ACHN (cell line): ENCODE data around the gene CD37.
A peak's percentile ranks its signal among the peaks of the same experiment; 100 is the strongest.
"Not testable (repeated sequence)": the region's sequence is repeated elsewhere in the genome, so short reads cannot be mapped to it uniquely, and the experiment has no call there.

ENCODE experiments used
- DNase-seq: peaks from one replicate; pipeline ENCODE4 v3.0.0-alpha.2; 2015
- in situ Hi-C: cut with HindIII; loops from 2 replicates; pipeline ENCODE4 v1.10.0; 2017; ENCODE audit warnings: low sequenced_read_pairs, low pct_ligation_motif_present, low pct_unique_long_range_greater_than_20kb

CD37 gene

GRCh38 chr19:49326165-49326704 lies 9.0 kb upstream of the CD37 start:
- no peak for DNase-seq
- in situ Hi-C loops = no loop called here

DNA sequence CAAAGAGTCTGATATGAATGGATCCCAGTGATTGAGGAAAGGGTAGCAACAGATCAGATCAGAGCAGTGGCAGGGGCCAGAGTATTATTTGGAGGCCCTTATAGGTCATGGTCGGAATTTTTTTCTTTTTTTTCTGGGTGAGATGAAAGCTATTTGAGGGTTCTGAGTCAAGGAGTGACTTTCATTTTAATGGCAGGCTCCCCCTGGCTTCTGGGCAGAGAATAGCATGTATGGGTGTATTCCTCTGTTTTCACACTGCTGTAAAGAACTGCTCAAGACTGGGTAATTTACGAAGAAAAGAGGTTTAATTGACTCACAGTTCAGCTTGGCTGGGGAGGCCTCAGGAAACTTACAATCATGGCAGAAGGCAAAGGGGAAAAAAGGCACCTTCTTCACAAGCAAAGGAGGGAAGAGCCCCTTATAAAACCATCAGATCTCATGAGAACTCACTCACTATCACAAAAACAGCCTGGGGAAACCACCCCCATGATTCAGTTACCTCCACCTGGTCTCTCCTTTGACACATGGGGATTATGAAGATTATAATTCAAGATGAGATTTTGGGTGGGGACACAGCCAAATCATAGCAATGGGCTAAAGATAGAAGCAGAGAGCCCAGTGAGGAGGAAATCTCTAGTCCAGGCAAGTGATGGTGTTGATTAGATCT lies 7.2 kb upstream of the CD37 start:
- in situ Hi-C loops = no loop called here
- DNase-seq = peak; percentile 33

GRCh38 chr19:49328741-49329140 lies 6.5 kb upstream of the CD37 start:
- in situ Hi-C loops = no loop called here

GRCh38 chr19:49331187-49331586 lies 4.0 kb upstream of the CD37 start:
- in situ Hi-C loops, DNase-seq: not testable (repeated sequence)

More at GRCh38 chr19:49328741-49329140, 6.5 kb upstream of the CD37 start:
- no peak for DNase-seq

GRCh38 chr19:49331616-49332055 lies 3.6 kb upstream of the CD37 start:
- in situ Hi-C loops = no loop called here
- peak; percentile 77 for DNase-seq

DNA sequence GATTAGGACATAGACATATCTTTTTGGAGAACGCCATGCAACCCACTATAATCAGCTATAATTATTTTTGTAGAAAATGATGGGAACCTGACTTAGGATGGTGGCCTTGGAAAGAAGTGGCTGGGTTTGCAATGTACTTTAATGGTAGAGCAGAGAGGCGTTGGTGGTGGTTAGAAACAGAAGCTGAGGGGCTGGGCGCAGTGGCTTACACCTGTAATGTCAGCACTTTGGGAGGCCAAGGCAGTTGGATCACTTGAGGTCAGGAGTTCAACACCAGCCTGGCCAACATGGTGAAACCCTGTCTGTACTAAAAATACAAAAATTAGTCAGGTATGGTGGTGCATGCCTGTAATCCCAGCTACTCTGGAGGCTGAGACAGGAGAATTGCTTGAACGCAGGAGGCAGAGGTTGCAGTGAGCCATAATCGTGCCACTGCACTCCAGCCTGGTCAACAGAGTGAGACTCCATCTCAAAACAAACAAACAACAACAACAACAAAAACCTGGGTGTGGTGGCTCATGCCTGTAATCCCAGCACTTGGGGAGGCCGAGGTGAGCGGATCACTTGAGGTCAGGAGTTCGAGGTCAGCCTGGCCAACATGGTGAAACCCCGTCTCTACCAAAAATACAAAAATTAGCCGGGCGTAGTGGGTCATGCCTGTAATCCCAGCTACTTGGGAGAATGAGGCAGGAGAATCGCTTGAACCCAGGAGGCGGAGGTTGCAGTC lies 2.4 kb upstream of the CD37 start:
- DNase-seq, in situ Hi-C loops: not testable (repeated sequence)

GRCh38 chr19:49333418-49333805 lies 1.8 kb upstream of the CD37 start:
- in situ Hi-C loops = no loop called here
- no peak for DNase-seq

DNA sequence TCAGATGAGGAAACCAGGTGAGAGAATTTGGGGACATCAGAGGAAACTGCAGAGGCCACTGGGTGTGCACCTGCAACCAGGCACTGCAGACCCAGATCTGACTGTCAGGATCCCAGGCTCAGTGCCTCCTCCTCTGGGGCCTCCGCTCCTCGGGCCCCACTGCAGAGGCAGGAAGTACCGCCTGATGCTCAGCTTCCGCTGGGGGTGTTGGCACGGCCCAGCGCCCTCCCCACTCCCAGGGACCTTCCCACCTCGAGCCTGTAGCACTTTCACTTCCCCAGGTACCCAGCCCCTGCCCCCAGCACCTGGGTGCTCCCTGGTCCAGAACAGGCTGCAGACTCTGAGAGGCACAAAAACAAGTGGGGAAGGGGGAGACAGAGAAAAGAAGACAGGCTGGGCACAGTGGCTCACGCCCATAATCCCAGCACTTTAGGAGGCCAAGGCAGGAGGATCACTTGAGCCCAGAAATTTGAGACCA lies 1.4 kb upstream of the CD37 start:
- in situ Hi-C loops = no loop called here
- DNase-seq = no peak

DNA sequence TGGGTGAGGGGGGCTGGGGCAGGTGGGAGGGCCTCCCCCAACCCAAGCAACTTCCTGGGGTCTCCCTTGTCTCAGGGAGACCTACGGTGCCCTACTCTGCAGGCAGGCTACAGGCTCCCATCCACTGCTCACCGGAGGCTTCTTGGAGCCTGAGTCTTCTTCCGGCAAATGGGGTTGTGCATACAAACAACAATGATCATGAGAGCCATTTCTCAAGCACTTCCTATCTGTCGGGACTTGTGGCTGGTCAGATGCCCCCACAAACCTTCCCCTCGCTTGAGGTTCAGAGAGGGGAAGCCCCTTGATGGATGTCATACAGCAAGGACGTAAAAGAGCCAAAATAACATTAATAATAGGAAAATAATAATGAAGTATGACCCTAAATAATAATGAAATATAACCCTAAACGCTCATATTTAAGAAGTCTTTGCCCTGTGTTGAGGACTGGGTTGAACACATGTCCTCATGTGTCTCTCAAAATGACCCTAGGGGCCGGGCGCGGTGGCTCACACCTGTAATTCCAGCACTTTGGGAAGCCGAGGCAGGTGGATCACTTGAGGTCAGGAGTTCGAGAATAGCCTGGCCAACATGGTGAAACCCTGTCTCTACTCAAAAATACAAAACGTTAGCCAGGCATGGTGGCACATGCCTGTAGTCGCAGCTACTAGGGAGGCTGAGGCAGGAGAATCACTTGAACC lies 727 bp downstream of the CD37 start:
- no peak for DNase-seq
- in situ Hi-C loops = no loop called here

- DNase-seq = no peak
- in situ Hi-C loops = no loop called here
These were observed 1.5 kb downstream of the CD37 start for GRCh38 chr19:49336482-49337266.

DNA sequence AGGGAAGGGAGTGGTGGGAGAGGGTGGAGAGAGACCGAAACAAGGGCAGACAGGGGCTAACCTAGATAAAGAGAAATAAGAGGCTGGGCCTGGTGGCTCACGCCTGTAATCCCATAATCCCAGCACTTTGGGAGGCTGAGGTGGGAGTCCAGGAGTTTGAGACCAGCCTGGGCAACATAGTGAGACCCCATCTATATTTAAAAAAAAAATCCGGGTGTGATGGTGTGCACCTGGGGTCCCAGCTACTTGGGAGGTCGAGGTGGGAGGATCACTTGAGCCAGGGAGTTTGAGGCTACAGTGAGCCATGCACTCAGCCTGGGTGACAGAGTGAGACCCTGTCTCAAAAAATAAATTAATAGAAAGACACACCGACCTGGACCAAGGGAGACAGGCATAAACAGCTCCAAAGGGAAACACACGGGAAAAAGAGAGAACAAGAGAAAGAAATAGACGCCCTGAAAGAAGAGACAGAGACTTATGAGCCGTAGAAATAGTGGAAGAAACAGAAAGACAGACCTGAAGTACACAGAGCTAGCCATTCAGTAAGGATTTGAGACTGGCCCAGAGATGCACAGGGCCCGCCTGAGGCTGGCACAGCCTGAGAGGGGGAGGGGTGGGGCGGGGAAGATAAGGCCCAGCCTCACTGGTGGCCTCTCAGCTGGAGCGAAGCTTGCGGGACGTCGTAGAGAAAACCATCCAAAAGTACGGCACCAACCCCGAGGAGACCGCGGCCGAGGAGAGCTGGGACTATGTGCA lies 2.2 kb downstream of the CD37 start:
- in situ Hi-C loops = no loop called here
- DNase-seq = no peak

GRCh38 chr19:49338023-49338677 lies 2.9 kb downstream of the CD37 start:
- DNase-seq = no peak
- in situ Hi-C loops = no loop called here

DNA sequence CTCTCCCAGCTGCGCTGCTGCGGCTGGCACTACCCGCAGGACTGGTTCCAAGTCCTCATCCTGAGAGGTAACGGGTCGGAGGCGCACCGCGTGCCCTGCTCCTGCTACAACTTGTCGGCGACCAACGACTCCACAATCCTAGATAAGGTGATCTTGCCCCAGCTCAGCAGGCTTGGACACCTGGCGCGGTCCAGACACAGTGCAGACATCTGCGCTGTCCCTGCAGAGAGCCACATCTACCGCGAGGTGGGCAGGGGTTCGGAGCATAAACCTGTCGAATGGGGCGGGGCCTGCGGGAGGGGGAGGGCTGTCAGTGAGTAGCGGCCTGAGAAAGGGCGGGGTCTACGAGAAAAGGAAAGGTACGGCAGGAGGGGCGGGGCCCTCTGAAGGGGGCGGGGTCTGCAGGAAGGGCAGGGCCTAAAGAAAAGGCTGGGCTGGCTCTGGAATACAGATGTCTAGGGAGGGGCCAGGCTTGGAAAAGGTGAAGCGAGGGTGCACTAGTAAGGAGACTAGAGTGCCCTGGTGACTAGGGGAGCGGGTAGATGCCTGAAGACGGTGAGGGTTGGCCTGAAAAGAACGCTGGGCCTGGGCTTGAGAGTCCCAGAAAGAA lies 3.6 kb downstream of the CD37 start:
- in situ Hi-C loops = no loop called here
- DNase-seq = no peak

DNA sequence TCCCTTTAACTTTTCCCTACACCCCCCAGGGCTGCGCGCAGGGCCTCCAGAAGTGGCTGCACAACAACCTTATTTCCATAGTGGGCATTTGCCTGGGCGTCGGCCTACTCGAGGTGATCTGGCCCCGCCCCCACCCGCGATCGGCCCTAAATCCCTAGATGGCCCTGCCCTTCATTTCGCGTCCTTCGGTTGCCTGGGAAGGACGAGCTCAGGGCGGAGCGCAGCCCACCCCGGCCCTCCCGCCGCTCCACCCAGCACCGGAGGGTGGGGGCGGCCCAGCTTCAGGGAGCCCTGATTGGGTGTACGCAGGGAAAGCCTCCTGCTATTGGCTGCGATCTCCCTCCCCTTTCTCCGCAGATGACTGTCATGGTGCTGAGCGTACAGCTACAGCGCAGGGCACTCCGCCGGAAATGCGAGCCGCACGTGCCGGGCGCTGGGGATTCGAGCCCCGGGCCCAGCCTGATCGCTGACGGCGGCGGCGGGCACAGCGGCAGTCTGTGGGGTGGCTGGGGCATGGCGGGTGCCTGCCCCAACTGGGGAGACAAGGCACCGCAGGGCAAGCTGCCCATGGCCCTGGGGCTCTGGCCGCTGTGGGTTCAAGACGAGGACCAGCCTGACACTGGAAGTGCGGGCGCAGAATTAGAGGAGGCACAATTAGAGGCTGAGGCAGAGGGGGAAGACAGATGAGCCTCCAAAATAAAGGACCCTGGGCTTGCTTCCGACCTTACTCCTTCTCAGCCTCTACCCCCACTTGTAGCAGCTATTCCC lies 4.3 kb downstream of the CD37 start:
- DNase-seq = peak; percentile 73

DNA sequence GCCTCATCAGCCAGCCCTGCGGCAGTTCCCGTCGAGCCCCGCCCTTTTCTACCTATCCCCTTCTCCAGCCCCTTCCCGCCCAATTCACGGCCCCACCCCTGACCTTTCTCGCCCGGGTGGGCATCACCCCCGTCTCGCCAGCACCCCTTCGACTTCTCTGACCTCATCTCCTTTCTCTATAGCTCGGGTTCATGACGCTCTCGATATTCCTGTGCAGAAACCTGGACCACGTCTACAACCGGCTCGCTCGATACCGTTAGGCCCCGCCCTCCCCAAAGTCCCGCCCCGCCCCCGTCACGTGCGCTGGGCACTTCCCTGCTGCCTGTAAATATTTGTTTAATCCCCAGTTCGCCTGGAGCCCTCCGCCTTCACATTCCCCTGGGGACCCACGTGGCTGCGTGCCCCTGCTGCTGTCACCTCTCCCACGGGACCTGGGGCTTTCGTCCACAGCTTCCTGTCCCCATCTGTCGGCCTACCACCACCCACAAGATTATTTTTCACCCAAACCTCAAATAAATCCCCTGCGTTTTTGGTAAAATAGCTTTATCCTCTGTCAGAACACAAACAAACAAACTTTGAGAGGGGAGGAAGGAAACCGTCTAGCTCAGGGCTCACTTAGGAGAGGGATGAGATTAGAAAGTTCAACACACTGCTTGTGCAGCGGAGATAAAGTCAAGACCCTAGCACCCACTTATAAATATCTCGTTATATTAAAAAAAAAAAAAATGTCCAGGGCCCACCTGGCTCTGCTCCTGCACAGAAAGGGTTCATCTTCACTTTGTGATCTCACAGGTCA lies 5.1 kb downstream of the CD37 start:
- no peak for DNase-seq
- in situ Hi-C loops = no loop called here

More for the DNA sequence above, 4.3 kb downstream of the CD37 start:
- in situ Hi-C loops = no loop called here
